ENCODE results near the gene ARHGAP24. TPM values are rescaled to one million over a fixed set of nuclear protein-coding genes. Genes with fewer than 3 reads are reported as not detected.

ARHGAP24 gene
- polyA plus RNA-seq, 2 of the 4 experiments (the other 2 are of a cell fraction), result 1.7 to 12.1 TPM

DNA sequence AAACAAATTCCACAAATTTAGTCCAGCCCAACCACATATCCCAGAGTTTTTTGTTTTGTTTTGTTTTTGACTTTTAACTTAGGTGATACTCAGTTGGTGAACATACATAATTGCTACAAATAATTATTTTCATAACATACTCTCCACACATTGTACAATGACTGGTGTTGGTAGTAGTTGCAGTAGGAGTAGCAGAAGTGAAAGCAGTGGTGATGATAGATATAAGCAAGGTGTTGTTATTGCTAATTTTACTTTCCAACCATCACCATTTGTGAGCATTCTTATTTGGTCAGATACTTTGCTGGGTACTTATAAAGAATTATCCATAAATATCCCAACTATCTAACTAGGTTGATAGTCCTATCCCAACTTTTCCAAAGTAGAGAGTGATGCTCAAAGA is 47.3 kb downstream of the ARHGAP24 start:
- Histone ChIP-seq H3K4me2 (no peak overlapping the region), H3K4me3 (no peak overlapping the region), H3K4me1 (no peaks in the 10 kb centered on the region), H3K27ac (no peak overlapping the region), H3K9me3 (no peaks in the 10 kb centered on the region)
- ChIA-PET POLR2A (no interaction called here), CTCF (no interaction called here)
- no peak for TF ChIP-seq FOSB (CRISPR knock-in tag; IDR thresholded peaks at IDR 0.05)
- no peak for TF ChIP-seq RNF2 (IDR thresholded peaks at IDR 0.05; ENCODE audit: borderline replicate concordance, low read depth)
- TF ChIP-seq JUNB (IDR thresholded peaks at IDR 0.05), result no peak
- no peak for TF ChIP-seq RCOR1 (IDR thresholded peaks at IDR 0.05; ENCODE audit: low read depth, low read length)
- TF ChIP-seq RARB (CRISPR knock-in tag; IDR thresholded peaks at IDR 0.05), result no peak
- TF ChIP-seq ESRRA (IDR thresholded peaks at IDR 0.05; ENCODE audit: borderline replicate concordance, low read length), result no peak
- TF ChIP-seq TFCP2L1 (CRISPR knock-in tag; IDR thresholded peaks at IDR 0.05), result no peak
- TF ChIP-seq, protein P1, sequence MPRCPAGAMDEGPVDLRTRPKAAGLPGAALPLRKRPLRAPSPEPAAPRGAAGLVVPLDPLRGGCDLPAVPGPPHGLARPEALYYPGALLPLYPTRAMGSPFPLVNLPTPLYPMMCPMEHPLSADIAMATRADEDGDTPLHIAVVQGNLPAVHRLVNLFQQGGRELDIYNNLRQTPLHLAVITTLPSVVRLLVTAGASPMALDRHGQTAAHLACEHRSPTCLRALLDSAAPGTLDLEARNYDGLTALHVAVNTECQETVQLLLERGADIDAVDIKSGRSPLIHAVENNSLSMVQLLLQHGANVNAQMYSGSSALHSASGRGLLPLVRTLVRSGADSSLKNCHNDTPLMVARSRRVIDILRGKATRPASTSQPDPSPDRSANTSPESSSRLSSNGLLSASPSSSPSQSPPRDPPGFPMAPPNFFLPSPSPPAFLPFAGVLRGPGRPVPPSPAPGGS (IDR thresholded peaks at IDR 0.05), result no peak
- no peak for TF ChIP-seq JUN (IDR thresholded peaks at IDR 0.05)
- TF ChIP-seq HOXA7 (CRISPR knock-in tag; IDR thresholded peaks at IDR 0.05), result no peak
- TF ChIP-seq, protein P2, sequence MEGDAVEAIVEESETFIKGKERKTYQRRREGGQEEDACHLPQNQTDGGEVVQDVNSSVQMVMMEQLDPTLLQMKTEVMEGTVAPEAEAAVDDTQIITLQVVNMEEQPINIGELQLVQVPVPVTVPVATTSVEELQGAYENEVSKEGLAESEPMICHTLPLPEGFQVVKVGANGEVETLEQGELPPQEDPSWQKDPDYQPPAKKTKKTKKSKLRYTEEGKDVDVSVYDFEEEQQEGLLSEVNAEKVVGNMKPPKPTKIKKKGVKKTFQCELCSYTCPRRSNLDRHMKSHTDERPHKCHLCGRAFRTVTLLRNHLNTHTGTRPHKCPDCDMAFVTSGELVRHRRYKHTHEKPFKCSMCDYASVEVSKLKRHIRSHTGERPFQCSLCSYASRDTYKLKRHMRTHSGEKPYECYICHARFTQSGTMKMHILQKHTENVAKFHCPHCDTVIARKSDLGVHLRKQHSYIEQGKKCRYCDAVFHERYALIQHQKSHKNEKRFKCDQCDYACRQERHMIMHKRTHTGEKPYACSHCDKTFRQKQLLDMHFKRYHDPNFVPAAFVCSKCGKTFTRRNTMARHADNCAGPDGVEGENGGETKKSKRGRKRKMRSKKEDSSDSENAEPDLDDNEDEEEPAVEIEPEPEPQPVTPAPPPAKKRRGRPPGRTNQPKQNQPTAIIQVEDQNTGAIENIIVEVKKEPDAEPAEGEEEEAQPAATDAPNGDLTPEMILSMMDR (IDR thresholded peaks at IDR 0.05), result no peak
- TF ChIP-seq, protein P3, sequence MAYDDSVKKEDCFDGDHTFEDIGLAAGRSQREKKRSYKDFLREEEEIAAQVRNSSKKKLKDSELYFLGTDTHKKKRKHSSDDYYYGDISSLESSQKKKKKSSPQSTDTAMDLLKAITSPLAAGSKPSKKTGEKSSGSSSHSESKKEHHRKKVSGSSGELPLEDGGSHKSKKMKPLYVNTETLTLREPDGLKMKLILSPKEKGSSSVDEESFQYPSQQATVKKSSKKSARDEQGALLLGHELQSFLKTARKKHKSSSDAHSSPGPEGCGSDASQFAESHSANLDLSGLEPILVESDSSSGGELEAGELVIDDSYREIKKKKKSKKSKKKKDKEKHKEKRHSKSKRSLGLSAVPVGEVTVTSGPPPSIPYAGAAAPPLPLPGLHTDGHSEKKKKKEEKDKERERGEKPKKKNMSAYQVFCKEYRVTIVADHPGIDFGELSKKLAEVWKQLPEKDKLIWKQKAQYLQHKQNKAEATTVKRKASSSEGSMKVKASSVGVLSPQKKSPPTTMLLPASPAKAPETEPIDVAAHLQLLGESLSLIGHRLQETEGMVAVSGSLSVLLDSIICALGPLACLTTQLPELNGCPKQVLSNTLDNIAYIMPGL (CRISPR knock-in tag; IDR thresholded peaks at IDR 0.05; ENCODE audit: borderline replicate concordance), result no peak
- TF ChIP-seq, protein P4, sequence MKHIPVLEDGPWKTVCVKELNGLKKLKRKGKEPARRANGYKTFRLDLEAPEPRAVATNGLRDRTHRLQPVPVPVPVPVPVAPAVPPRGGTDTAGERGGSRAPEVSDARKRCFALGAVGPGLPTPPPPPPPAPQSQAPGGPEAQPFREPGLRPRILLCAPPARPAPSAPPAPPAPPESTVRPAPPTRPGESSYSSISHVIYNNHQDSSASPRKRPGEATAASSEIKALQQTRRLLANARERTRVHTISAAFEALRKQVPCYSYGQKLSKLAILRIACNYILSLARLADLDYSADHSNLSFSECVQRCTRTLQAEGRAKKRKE (CRISPR knock-in tag; IDR thresholded peaks at IDR 0.05; ENCODE audit: low read depth), result no peak
- TF ChIP-seq FOSL2 (IDR thresholded peaks at IDR 0.05), result no peak
- TF ChIP-seq FOSL2 (CRISPR knock-in tag; IDR thresholded peaks at IDR 0.05), result no peak
- ATAC-seq (no peak), DNase-seq (ENCODE audit: low read depth in 1 of 2, low spot score in 1 of 2) (no peak), FAIRE-seq (no peak)

DNA sequence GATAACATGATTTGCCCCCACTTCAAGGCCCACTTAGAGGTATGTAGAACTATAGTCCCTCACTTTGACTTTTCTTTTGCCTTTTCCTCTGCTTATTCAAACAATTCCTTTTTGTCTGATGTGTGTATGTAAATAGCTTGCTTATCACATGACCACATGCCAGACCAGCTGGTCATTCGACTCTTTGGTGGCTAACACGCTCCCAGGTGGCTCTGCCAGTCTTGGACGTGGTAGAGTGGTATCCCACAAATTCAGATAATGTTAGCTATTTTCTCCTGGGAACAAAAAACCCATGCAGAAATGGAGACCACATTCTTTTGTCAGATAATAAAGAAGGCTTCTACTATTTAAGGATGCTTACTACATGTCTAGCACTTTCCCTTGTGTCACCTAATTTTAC is 47.9 kb downstream of the ARHGAP24 start:
- Histone ChIP-seq H3K4me3 (no peak overlapping the region), H3K4me2 (no peak overlapping the region), H3K4me1 (no peaks in the 10 kb centered on the region), H3K27ac (no peak overlapping the region), H3K9me3 (no peaks in the 10 kb centered on the region)
- ATAC-seq (no peak), FAIRE-seq (no peak), DNase-seq (ENCODE audit: low read depth in 1 of 2, low spot score in 1 of 2) (no peak)
- 87% methylated on average over 3 of the region's 3 CpGs for WGBS (ENCODE audit: missing lambda C conversion rate)
- ChIA-PET CTCF (no interaction called here), POLR2A (no interaction called here)
- no peak for TF ChIP-seq NPAS2 (CRISPR knock-in tag; IDR thresholded peaks at IDR 0.05; ENCODE audit: borderline replicate concordance)
- TF ChIP-seq, protein P5, sequence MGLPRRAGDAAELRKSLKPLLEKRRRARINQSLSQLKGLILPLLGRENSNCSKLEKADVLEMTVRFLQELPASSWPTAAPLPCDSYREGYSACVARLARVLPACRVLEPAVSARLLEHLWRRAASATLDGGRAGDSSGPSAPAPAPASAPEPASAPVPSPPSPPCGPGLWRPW (IDR thresholded peaks at IDR 0.05), result no peak
- TF ChIP-seq RCOR1 (IDR thresholded peaks at IDR 0.05; ENCODE audit: low read depth, low read length), result no peak
- no peak for TF ChIP-seq HDAC2 (IDR thresholded peaks at IDR 0.05)
- no peak for TF ChIP-seq HOXB5 (CRISPR knock-in tag; IDR thresholded peaks at IDR 0.05)
- no peak for TF ChIP-seq MYC (IDR thresholded peaks at IDR 0.05; ENCODE audit: borderline replicate concordance, low read length)

Measured in A549 (cell line).